ENCODE measurements around the gene RHCG. TPM values are rescaled to one million over a fixed set of nuclear protein-coding genes. Genes with fewer than 3 reads are reported as not detected.

RHCG gene
- total RNA-seq, 1 experiment from 2014 or later = not detected

- in situ Hi-C loops (cut with HindIII; ENCODE audit: low sequenced_read_pairs) = no loop called here
- DNase-seq (ENCODE audit: low spot score) = no peak
These were observed 9.8 kb upstream of the RHCG start for GRCh38 chr15:89506026-89506686.

GRCh38 chr15:89504166-89504565 lies 7.8 kb upstream of the RHCG start:
- no peak for DNase-seq (ENCODE audit: low spot score)
- in situ Hi-C loops (cut with HindIII; ENCODE audit: low sequenced_read_pairs) = no loop called here

GRCh38 chr15:89502867-89503595 lies 6.6 kb upstream of the RHCG start:
- DNase-seq (ENCODE audit: low spot score) = no peak
- in situ Hi-C loops (cut with HindIII; ENCODE audit: low sequenced_read_pairs) = no loop called here

GRCh38 chr15:89501646-89502045 lies 5.3 kb upstream of the RHCG start:
- in situ Hi-C loops (cut with HindIII; ENCODE audit: low sequenced_read_pairs) = no loop called here
- DNase-seq (ENCODE audit: low spot score) = no peak

- DNase-seq (ENCODE audit: low spot score) = no peak
- in situ Hi-C loops (cut with HindIII; ENCODE audit: low sequenced_read_pairs) = no loop called here
These were observed 4.3 kb upstream of the RHCG start for GRCh38 chr15:89500397-89501270.

- DNase-seq (ENCODE audit: low spot score) = no peak
- in situ Hi-C loops (cut with HindIII; ENCODE audit: low sequenced_read_pairs) = no loop called here
These were observed 2.8 kb upstream of the RHCG start for GRCh38 chr15:89499156-89499555.

- in situ Hi-C loops (cut with HindIII; ENCODE audit: low sequenced_read_pairs) = no loop called here
These were observed 2.2 kb upstream of the RHCG start for GRCh38 chr15:89498574-89498906.

GRCh38 chr15:89497231-89497630 lies 848 bp upstream of the RHCG start:
- in situ Hi-C loops (cut with HindIII; ENCODE audit: low sequenced_read_pairs) = no loop called here
- no peak for DNase-seq (ENCODE audit: low spot score)

More at GRCh38 chr15:89498574-89498906, 2.2 kb upstream of the RHCG start:
- no peak for DNase-seq (ENCODE audit: low spot score)

- no peak for DNase-seq (ENCODE audit: low spot score)
- in situ Hi-C loops (cut with HindIII; ENCODE audit: low sequenced_read_pairs) = no loop called here
These were observed 691 bp downstream of the RHCG start for GRCh38 chr15:89495638-89496145.

- DNase-seq (ENCODE audit: low spot score) = no peak
- in situ Hi-C loops (cut with HindIII; ENCODE audit: low sequenced_read_pairs) = no loop called here
These were observed 1.3 kb downstream of the RHCG start for GRCh38 chr15:89494941-89495637.

GRCh38 chr15:89494031-89494430 lies 2.4 kb downstream of the RHCG start:
- in situ Hi-C loops (cut with HindIII; ENCODE audit: low sequenced_read_pairs) = no loop called here

GRCh38 chr15:89492934-89493631 lies 3.3 kb downstream of the RHCG start:
- DNase-seq (ENCODE audit: low spot score) = no peak
- in situ Hi-C loops (cut with HindIII; ENCODE audit: low sequenced_read_pairs) = no loop called here

More at GRCh38 chr15:89494031-89494430, 2.4 kb downstream of the RHCG start:
- DNase-seq (ENCODE audit: low spot score) = no peak

GRCh38 chr15:89492111-89492641 lies 4.2 kb downstream of the RHCG start:
- DNase-seq (ENCODE audit: low spot score) = no peak
- in situ Hi-C loops (cut with HindIII; ENCODE audit: low sequenced_read_pairs) = no loop called here

- in situ Hi-C loops (cut with HindIII; ENCODE audit: low sequenced_read_pairs) = no loop called here
These were observed 5.5 kb downstream of the RHCG start for GRCh38 chr15:89490814-89491315.

GRCh38 chr15:89490081-89490813 lies 6.1 kb downstream of the RHCG start:
- in situ Hi-C loops (cut with HindIII; ENCODE audit: low sequenced_read_pairs) = no loop called here
- DNase-seq (ENCODE audit: low spot score) = no peak

More at GRCh38 chr15:89490814-89491315, 5.5 kb downstream of the RHCG start:
- DNase-seq (ENCODE audit: low spot score) = no peak

GRCh38 chr15:89489376-89489775 lies 7.0 kb downstream of the RHCG start:
- in situ Hi-C loops (cut with HindIII; ENCODE audit: low sequenced_read_pairs) = no loop called here
- no peak for DNase-seq (ENCODE audit: low spot score)

- DNase-seq (ENCODE audit: low spot score) = no peak
These were observed 8.6 kb downstream of the RHCG start for GRCh38 chr15:89487791-89488190.

GRCh38 chr15:89486726-89487050 lies 9.7 kb downstream of the RHCG start:
- DNase-seq (ENCODE audit: low spot score) = no peak
- in situ Hi-C loops (cut with HindIII; ENCODE audit: low sequenced_read_pairs) = no loop called here

More at GRCh38 chr15:89487791-89488190, 8.6 kb downstream of the RHCG start:
- in situ Hi-C loops (cut with HindIII; ENCODE audit: low sequenced_read_pairs) = no loop called here

Measured in G401 (cell line).